Stimulated activated CD4-positive, alpha-beta T cell treated with anti-CD3 and anti-CD28 coated beads, Interleukin-15, amount 100 ng/mL, for 1 hour (primary cell): ENCODE measurements around the gene PDXP.
"Not testable (repeated sequence)": the region's sequence is repeated elsewhere in the genome, so short reads cannot be mapped to it uniquely, and the experiment has no call there.

Experiments
- DNase-seq, 2 donors: peaks; one replicate each; pipeline ENCODE4 v3.0.0-alpha.2; 2020; ENCODE audit warnings: low read depth in 1 of 2, low spot score in 1 of 2

PDXP gene

DNA sequence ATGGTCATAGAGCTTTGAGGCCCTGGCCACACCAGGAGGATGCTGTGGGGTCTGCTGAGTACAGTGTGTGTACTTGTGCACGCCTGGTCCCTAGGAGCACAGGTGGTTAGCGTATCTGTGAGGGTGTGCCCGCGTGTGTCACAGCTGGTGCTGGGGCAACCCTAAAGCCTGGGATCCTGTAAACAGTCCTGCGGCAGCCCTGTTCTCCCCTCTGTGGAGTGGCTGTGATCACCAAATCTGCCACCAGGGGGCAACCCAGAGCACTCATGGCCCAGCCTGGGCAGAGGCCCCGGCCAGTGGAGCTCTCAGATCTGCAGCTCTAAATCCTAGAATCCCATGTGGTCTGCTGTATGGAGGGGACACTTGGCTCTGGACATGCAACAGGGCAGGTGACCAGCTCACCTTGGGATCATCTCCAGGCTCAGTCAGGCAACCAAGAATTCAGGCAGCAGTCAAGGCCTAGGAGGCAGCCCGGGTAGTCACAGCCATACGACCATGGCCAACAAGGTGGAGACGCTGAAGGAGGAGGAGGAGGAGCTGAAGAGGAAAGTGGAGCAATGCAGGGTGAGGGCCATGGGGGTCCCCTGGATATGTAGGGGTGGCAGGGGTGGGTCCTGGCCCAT is 15.2 kb upstream of the PDXP start:
- DNase-seq, result peak; percentile 74 to 87

DNA sequence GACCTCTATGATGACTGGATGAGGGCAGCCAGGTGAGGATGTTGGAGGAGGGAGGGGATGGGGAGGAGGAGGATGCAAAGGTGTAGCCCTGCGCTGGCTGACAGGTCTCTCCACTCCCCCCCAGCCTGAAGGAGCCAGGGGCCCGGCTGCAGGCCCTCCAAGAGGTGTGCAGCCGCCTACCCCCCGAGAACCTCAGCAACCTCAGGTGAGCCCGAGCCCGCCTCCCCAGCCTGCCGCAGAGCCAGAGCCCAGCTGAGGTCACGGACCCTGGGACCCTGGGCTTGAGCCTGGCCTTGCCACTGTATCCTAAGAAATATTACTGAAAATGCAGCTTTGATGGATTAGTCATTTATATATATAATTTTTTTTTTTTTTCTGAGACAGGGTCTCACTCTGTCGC is 11.2 kb upstream of the PDXP start:
- no peak for DNase-seq

DNA sequence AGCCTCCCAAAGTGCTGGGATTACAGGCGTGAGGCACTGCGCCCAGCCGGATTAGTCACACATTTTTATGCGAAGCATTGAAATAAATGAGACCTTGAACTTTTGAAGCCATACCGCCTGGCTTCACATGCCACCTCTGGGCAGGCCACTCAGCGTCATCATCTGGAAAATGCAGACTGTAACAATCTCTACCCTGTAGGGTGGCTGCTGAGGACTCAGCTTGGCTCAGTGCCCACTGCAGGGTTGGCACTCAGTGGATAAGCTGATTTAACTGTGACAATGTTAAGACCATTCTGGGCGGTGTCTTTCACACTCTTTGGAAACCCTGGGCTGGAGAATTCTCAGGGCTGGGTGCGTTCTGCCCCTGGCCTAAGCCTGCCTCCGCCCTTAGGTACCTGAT is 10.6 kb upstream of the PDXP start:
- no peak for DNase-seq

DNA sequence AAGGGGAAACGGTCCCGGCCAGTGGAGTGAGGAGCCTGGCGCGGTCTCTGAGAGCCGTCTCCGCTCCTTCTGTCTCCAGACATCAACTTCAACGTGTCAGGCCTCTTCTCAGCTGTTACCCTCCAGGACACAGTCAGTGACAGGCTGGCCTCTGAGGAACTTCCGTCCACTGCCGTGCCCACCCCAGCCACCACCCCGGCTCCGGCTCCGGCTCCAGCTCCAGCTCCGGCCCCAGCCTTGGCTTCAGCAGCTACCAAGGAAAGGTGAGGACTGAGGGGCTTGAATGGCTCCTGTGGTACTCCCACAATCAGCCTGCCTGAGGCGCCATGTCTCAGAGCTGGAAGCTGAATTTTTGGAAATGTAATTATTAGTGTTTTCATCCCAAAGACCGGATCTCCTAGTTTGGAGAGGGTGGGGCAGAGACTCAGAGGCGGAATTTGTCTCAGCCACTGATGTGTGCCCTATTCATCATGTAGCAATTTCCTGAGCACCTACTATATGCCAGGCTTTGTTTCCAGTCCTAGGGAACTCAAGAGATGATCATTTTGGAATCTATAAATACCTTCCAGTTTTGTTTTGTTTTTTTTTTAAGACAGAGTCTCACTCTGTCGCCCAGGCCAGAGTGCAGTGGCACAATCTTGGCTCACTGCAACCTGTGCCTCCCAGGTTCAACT is 7.9 kb upstream of the PDXP start:
- DNase-seq, result no peak

DNA sequence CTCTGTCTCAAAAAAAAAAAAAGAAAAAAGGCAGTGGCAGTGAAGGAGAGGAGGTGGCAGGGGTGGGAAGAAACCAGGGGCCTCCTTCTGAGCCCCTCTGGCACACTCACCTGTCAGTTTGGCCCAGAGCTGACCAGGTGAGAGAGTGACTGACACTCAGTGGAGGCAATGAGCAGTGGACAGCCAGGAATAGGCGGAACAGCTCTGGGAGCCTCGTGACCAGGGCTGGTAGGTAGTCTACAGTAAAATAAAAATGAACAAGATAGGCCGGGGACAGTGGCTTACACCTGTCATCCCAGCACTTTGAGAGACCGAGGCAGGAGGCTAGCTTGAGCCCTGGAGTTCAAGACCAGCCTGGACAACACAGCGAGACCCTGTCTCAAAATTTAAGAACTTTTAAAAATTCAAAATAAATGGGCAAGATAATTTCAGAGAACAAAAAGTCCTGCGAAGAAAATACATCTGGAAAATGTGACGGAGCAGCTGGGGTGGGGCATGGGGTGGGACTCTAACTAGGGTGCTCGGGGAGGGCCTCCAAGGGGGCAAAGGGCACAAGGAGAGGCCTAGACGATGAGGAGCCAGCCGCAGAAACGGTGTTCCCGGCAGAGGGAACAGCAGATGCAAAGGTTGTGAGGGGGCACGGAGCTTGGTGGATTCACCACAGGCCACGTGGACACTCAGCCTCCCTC is 3.8 kb upstream of the PDXP start:
- no peak for DNase-seq

DNA sequence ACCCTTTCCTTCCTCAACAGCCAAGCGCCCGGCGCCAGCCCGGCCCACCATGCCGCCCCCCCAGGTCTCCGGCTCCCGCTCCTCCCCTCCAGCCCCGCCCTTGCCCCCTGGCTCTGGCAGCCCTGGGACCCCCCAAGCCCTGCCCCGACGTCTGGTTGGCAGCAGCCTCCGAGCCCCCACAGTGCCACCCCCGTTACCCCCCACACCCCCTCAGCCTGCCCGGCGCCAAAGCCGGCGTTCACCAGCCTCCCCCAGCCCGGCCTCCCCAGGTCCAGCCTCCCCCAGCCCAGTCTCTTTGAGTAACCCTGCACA is 3.3 kb upstream of the PDXP start:
- DNase-seq, result no peak

DNA sequence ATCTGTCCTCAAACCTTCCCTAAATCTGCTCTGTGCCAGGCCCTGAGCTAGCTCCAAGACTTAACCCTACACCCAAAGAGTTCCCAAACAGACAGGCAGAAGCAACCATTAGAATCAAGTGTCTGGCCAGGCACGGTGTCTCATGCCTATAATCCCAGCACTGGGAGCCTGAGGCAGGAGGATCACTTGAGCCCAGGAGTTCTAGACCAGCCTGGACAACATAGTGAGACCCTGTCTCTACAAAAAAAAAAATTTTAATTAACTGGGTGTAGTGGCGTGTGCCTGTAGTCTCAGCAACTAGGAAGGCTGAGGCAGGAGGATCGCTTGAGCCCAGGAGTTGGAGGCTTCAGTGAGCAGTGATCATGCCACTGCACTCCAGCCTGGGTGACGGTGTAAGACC is 1.9 kb upstream of the PDXP start:
- DNase-seq, result not testable (repeated sequence)

DNA sequence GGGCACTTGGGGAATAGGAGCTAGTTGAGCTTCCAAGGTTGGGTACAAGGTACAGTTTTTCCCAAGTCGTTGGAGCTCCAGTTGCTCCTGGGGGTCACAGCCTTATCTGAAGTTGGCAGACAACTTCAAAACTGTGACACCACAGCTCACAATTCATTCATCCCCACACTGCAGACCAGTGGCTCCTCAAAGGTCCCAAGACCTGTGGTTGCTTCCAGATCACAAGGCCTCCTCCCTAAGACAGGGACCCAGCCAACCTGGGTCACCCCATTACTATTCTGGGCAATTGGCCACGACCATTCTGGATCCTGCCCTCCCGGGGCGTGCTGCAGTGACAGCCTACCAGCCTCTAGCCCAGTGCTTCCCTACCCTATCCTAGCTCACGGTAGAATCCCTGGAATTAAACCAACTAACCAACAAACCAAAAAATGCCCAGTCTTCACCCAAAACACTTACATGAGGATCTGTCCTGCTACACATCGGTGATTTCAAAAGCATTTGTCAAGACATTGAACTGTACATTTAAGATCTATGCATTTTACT is 862 bp upstream of the PDXP start:
- no peak for DNase-seq

DNA sequence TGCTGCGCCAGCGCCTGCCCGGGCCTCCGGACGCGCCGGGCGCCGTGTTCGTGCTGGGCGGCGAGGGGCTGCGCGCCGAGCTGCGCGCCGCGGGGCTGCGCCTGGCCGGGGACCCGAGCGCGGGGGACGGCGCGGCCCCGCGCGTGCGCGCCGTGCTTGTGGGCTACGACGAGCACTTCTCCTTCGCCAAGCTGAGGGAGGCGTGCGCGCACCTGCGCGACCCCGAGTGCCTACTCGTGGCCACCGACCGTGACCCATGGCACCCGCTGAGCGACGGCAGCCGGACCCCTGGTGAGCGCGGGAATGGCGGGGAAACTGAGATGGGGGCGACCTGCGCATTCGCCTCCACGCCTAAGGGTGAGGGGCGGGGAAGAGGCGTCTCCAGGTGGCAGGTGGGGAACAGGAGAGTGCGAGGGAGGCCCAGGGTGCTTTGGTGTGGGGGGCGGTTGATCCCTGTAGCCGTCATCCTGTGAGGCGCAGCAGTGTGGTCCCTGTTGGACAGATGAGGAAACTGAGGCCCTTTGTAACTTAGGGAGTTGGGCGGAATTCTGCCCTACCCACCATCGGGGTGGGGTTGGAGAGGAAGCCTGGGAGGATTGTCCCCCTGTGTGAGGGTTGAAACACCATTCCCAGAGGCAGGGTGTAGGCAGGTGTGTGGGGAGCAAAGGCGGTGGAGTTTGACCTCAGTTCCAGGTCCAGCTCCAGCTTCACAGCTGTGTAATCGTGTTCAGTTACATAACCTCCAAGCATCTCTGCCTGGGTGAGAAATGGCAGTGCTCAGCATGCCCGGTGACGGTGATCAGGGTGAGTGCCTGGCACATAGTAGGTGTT is 758 bp downstream of the PDXP start:
- no peak for DNase-seq

DNA sequence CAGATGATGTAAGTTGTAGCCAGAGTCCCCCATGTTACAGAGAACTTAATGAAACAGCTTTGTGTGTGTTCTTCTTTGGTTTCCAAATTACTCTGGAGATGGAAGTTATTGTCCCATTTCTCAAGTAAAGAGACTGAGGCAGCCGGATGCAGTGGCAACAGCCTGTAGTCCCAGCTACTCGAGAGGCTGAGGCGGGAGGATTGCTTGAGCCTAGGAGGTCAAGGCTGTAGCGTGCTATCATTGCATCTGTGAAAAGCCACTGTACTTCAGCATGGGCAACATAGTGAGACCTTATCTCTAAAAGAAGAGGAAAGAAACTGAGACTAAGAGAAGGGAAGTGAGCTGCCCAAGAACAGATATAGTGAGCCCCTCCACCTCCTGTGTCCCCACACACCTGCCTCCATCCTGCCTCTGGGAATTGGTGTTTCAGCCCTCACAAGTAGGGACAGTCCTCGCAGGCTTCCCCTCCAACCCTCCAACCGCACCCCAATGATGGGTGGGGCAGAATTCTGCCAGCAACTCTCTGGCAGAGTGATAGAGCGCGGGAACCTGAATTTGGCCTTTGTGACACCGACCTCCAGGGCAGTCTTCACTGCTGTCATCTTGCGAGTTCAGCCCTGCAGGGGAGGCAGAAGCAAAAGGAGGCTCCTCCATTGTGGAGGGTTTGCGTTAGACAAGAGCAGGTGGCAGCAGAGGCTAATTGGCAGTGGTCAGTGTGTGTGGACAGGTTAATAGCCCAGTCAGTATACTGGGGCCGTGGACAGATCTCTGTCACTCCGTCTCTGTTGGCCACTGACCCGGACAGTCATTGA is 1.6 kb downstream of the PDXP start:
- DNase-seq, result no peak

DNA sequence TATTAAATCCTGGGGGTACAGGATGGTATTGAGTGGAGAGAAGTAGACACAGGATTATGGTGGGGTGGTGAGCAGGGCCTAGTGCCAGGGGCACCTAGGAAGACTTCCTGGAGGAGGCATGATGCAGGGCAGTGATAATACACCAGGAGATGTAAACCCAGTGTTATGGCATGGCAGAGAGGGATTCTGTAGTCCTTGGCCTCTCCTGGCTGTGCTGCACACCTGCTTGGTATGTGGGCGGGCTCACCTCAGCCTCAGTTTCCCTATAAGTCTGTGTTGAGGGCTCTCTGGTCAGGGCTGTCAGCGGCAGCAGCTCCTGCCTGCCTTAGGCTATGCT is 2.2 kb downstream of the PDXP start:
- no peak for DNase-seq

DNA sequence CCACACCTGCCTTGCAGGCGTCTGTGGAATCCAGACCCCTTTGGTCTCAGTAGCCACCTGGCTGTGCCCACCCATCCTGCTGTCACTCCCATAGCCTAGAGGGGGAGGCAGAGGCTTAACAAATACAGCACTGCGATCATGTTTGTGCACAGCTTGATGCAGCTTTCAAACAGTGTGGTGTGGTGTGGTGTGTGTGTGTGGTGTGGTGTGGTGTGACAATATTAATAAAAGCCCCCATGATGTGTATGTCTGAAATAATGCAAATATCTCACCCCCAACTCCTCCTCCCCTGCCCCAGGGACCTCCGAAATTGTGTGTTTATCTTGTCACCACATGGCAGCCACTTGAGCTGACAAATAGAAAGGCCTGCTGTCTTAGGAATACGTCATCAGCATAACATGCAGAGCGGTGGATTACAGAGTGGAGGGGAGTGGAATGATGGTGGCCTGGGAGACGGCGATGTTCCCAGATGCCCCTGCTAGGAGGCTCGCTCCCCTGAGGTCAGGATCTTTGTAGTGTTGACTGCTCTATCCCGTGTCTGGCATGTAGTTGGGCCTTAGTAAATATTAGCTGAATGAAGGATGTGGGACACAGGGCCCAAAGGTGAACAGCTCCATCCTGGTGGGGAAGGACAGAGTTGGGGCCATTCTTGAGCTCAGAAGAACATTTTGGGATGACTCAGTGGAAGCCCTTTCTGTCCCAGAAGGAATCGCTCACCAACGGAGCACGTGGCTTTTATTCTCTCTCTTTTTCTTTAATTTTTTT is 2.8 kb downstream of the PDXP start:
- no peak for DNase-seq

DNA sequence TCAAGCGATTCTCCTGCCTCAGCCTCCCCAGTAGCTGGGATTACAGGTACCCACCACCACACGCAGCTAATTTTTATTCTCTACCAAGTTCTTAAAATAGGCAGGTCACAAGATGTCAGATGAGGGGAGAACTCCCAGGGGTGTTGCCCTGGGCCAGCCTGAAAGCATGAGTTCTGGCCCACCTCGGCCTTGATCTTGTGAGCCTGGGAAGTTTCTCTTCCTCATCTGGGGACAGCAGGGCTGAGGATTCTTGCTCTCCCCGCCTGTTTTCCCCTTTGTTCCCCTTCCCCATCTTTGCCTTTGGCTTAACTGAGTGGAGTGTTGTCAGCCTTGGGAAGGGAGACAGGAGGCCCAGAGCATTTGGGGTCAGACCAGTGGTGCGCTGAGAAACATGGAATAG is 3.5 kb downstream of the PDXP start:
- no peak for DNase-seq

DNA sequence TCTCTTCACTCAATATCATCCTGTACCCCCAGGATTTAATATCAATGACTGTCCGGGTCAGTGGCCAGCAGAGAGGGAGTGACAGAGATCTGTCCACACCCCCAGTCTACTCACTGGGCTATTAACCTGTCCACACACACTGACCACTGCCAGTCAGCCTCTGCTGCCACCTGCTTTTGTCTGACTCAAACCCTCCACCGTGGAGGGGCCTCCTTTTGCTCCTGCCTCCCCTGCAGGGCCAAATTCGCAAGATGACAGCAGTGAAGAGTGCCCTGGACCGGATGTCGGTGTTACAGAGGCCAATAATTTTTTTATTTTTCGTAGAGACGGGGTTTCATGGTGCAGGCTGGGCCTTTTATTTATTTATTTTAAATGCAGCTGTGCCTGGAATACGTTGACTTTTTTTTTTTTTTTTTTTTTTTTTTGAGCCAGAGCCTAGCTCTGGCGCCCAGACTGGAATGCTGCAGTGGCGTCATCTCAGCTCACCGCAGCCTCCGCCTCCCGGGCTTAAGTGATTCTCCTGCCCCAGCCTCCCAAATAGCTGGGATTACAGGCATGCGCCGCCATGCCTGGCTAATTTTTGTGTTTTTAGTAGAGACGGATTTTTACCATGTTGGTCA is 5.1 kb downstream of the PDXP start:
- DNase-seq, result no peak

DNA sequence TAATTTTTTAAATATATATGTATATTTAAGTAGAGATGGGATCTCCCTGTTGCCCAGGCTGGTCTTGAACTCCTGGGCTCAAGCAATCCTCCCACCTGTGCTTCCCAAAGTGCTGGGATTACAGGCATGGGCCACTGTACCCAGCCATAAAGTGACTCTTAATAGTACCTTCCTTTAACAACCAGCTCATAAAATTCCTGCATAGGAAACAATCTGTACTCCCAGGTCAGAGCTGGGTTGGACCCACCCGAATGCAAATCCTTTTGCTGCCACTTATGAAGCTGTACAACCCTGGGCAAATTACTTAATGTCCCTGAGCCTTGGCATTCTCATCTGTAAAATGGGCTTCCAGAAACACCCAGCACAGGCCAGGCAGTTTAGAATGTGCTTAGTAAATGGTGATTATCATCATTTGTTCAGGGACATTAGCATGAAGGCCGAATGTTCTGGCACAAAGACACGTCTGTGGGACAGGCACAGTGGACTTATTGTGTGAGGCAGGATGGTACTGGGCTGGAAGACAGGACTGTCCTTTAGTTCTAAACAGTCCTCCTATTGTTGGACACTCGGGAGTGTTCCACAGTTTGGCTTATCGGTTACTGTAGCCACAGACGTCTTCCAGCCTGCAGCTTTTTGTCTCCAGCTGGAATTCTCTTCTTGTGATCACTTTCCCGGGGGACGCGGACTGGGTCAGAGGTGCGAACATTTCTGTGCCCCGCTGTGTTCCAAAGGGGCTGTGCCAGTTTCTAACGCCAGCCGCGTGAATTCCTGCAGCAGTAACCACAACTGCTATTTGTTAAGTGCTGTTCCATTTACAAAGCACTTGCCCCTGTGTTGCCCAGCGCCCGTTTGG is 6.0 kb downstream of the PDXP start:
- no peak for DNase-seq

DNA sequence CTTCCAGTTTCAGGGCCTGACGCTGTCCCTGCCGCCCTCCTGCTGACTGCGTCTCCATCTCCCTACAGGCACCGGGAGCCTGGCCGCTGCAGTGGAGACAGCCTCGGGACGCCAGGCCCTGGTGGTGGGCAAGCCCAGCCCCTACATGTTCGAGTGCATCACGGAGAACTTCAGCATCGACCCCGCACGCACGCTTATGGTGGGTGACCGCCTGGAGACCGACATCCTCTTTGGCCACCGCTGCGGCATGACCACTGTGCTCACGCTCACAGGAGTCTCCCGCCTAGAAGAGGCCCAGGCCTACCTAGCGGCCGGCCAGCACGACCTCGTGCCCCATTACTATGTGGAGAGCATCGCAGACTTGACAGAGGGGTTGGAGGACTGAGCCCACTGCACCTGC is 7.0 kb downstream of the PDXP start:
- no peak for DNase-seq

DNA sequence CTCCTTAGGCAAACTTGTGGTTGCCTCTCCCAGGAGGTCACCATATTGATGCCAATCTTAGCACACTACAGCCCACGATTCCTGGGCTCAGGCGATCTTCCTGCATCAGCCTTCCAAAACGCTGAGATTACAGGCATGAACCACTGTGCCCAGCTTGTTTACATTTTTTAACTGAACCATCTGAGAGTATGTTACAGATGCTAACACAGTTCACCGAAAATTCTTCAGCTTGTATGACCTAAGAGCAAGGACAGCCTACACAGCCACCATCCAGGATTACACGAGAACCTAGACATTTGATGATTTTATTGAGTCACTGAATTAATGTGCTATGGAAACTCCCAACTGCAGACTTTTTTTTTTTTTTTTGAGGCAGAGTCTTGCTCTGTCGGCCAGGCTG is 11.1 kb downstream of the PDXP start:
- no peak for DNase-seq

DNA sequence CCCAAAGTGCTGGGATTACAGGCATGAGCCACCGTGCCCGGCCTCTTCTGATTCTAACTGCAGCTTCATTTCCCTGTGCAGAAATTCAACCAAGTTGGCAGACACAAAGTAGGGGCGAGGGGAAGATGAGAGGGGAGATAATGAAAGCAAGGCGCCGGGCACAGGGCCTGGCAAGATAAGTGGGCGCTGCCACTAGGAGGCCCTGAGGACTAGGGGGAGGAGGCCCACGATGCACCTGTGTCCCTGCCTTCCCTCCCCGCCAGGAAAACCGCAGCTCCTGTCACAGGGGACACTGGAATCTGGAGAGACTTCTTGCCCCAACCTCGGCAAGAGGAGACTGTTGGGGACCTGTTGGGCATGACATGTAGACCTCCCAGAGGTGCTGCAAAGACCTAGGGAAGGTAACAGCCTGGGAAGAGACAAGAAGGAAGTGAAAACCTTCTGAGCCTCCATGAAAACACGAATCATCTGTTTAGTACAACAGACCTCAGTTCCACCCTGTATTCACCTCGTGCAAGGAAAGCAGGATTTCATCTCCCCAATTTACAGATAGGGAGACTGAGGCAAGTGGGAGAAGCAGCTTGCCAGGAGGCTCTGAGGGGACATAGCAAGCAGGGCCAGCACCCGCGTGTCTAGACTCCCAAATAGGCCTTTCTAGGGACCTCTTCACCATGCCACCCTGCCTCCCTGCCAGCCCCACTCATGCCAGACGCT is 13.8 kb downstream of the PDXP start:
- no peak for DNase-seq
